Measurements from ENCODE around the gene BOD1L2. TPM values are rescaled to one million over a fixed set of nuclear protein-coding genes. Genes with fewer than 3 reads are reported as not detected.

The BOD1L2 gene
- total and polyA plus RNA-seq, 2 of the 13 experiments (the other 11 are each of a cell fraction or from before 2014, with no cell fraction given): not detected

DNA sequence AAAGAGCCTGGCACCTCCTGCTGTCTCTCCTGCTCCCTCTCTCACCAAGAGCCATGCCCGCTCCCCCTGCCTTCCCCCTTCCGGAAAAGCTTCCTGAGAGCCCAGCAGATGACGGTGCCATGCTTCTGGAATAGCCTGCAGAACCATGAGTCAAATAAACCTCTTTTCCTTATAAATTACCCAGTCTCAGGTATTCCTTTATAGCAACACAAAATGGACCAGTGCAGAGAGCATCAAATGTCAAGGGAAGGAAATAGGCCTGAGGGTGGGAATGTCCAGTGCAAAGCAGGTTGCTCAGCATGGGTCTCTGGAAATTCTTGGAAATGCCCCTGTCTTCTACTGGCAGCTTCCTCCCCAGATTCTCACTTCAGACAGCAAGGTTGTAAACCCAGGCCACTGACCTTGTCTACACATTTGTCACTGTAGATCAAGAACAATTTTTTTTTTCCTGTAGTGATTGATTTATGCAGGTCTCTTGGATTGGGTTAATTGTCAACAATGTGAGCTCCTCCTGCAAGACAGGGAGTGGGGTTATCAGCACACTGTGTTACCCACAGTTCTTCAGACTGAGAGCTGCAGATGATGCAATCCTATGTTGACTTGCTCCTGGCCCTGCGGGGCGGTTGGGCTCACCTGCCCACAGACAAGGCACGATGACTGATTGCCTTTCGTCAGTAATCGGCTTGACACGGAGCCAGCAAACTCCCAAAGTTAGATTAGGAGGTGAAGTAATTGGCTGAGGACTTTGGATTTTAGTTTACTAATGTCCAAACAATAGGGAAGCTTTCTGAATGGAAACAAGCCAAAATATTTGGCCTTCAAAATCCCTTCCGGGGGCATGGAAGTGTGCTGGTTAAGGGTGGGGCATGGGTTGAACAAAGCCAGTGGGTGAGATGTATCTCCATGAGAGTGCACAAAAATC, 5.4 kb upstream of the BOD1L2 start (continued):
- TF ChIP-seq ZNF224 (CRISPR knock-in tag; IDR thresholded peaks at IDR 0.05) (no peak), JUN (CRISPR knock-in tag; IDR thresholded peaks at IDR 0.05) (no peak), TCF7L2 (IDR thresholded peaks at IDR 0.05; ENCODE audit: low read depth, low read length) (no peak), ZNF260 (CRISPR knock-in tag; IDR thresholded peaks at IDR 0.05; ENCODE audit: borderline replicate concordance, low read depth) (no peak), ATF1 (CRISPR knock-in tag; IDR thresholded peaks at IDR 0.05) (no peak), SNAI1 (CRISPR knock-in tag; IDR thresholded peaks at IDR 0.05; ENCODE audit: borderline replicate concordance) (no peak), ZNF550 (CRISPR knock-in tag; IDR thresholded peaks at IDR 0.05; ENCODE audit: borderline replicate concordance) (no peak), ZNF839 (CRISPR knock-in tag; IDR thresholded peaks at IDR 0.05; ENCODE audit: borderline replicate concordance) (no peak), KDM5B (CRISPR knock-in tag; IDR thresholded peaks at IDR 0.05; ENCODE audit: borderline replicate concordance) (no peak), STAT5B (CRISPR knock-in tag; IDR thresholded peaks at IDR 0.05) (no peak), ELF1 (CRISPR knock-in tag; IDR thresholded peaks at IDR 0.05) (peak; percentile 54; the same call in 1 of the 2 replicates)
- TF ChIP-seq, protein P1, sequence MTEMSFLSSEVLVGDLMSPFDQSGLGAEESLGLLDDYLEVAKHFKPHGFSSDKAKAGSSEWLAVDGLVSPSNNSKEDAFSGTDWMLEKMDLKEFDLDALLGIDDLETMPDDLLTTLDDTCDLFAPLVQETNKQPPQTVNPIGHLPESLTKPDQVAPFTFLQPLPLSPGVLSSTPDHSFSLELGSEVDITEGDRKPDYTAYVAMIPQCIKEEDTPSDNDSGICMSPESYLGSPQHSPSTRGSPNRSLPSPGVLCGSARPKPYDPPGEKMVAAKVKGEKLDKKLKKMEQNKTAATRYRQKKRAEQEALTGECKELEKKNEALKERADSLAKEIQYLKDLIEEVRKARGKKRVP (CRISPR knock-in tag; IDR thresholded peaks at IDR 0.05): peak in 1 of 2 experiments; percentile 99; a peak in 2 of 4 replicates
- TF ChIP-seq, protein P2, sequence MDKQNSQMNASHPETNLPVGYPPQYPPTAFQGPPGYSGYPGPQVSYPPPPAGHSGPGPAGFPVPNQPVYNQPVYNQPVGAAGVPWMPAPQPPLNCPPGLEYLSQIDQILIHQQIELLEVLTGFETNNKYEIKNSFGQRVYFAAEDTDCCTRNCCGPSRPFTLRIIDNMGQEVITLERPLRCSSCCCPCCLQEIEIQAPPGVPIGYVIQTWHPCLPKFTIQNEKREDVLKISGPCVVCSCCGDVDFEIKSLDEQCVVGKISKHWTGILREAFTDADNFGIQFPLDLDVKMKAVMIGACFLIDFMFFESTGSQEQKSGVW (CRISPR knock-in tag; IDR thresholded peaks at IDR 0.05; ENCODE audit: borderline replicate concordance): no peak
- TF ChIP-seq, protein P3, sequence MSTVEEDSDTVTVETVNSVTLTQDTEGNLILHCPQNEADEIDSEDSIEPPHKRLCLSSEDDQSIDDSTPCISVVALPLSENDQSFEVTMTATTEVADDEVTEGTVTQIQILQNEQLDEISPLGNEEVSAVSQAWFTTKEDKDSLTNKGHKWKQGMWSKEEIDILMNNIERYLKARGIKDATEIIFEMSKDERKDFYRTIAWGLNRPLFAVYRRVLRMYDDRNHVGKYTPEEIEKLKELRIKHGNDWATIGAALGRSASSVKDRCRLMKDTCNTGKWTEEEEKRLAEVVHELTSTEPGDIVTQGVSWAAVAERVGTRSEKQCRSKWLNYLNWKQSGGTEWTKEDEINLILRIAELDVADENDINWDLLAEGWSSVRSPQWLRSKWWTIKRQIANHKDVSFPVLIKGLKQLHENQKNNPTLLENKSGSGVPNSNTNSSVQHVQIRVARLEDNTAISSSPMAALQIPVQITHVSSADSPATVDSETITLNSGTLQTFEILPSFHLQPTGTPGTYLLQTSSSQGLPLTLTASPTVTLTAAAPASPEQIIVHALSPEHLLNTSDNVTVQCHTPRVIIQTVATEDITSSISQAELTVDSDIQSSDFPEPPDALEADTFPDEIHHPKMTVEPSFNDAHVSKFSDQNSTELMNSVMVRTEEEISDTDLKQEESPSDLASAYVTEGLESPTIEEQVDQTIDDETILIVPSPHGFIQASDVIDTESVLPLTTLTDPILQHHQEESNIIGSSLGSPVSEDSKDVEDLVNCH (CRISPR knock-in tag; IDR thresholded peaks at IDR 0.05): no peak
- TF ChIP-seq, protein P4, sequence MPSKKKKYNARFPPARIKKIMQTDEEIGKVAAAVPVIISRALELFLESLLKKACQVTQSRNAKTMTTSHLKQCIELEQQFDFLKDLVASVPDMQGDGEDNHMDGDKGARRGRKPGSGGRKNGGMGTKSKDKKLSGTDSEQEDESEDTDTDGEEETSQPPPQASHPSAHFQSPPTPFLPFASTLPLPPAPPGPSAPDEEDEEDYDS (CRISPR knock-in tag; IDR thresholded peaks at IDR 0.05): no peak
- TF ChIP-seq, protein P5, sequence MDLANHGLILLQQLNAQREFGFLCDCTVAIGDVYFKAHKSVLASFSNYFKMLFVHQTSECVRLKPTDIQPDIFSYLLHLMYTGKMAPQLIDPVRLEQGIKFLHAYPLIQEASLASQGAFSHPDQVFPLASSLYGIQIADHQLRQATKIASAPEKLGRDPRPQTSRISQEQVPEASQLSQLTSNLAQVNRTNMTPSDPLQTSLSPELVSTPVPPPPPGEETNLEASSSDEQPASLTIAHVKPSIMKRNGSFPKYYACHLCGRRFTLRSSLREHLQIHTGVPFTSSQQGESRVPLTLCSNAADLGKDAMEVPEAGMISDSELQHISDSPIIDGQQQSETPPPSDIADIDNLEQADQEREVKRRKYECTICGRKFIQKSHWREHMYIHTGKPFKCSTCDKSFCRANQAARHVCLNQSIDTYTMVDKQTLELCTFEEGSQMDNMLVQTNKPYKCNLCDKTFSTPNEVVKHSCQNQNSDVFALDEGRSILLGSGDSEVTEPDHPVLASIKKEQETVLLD (CRISPR knock-in tag; IDR thresholded peaks at IDR 0.05; ENCODE audit: low read depth): no peak
- TF ChIP-seq, protein P6, sequence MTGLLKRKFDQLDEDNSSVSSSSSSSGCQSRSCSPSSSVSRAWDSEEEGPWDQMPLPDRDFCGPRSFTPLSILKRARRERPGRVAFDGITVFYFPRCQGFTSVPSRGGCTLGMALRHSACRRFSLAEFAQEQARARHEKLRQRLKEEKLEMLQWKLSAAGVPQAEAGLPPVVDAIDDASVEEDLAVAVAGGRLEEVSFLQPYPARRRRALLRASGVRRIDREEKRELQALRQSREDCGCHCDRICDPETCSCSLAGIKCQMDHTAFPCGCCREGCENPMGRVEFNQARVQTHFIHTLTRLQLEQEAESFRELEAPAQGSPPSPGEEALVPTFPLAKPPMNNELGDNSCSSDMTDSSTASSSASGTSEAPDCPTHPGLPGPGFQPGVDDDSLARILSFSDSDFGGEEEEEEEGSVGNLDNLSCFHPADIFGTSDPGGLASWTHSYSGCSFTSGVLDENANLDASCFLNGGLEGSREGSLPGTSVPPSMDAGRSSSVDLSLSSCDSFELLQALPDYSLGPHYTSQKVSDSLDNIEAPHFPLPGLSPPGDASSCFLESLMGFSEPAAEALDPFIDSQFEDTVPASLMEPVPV (CRISPR knock-in tag; IDR thresholded peaks at IDR 0.05): no peak
- TF ChIP-seq, protein P7, sequence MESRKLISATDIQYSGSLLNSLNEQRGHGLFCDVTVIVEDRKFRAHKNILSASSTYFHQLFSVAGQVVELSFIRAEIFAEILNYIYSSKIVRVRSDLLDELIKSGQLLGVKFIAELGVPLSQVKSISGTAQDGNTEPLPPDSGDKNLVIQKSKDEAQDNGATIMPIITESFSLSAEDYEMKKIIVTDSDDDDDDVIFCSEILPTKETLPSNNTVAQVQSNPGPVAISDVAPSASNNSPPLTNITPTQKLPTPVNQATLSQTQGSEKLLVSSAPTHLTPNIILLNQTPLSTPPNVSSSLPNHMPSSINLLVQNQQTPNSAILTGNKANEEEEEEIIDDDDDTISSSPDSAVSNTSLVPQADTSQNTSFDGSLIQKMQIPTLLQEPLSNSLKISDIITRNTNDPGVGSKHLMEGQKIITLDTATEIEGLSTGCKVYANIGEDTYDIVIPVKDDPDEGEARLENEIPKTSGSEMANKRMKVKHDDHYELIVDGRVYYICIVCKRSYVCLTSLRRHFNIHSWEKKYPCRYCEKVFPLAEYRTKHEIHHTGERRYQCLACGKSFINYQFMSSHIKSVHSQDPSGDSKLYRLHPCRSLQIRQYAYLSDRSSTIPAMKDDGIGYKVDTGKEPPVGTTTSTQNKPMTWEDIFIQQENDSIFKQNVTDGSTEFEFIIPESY (CRISPR knock-in tag; IDR thresholded peaks at IDR 0.05): peak; percentile 44; the same call in 1 of the 2 replicates
